NCI-H460 (cell line): Measurements from ENCODE around the gene MPPED1. TPM values are rescaled to one million over a fixed set of nuclear protein-coding genes. Genes with fewer than 3 reads are reported as not detected.

ENCODE experiments used
- DNase-seq: peaks from one replicate; pipeline ENCODE4 v3.0.0-alpha.2; 2016; ENCODE audit warnings: low read depth; ENCODE audit errors: extremely low read depth
- total RNA-seq: library from RNA; depleted of rRNA; stranded (reverse); fragments of >200 nt; shearing (Covaris generic); gene quantifications from 2 replicates; pipeline ENCODE4 v1.2.3, GENCODE V29; 2014

Gene MPPED1
- total RNA-seq, 1 experiment from 2014 or later = not detected

- DNase-seq = no peak
These were observed 123.9 kb downstream of the MPPED1 start for GRCh38 chr22:43535741-43536140.

GRCh38 chr22:43537019-43537585, 125.3 kb downstream of the MPPED1 start:
- DNase-seq = no peak

GRCh38 chr22:43539572-43540528, 128.0 kb downstream of the MPPED1 start:
- no peak for DNase-seq

- DNase-seq = no peak
These were observed 128.7 kb downstream of the MPPED1 start for GRCh38 chr22:43540529-43540923.

- no peak for DNase-seq
These were observed 129.2 kb downstream of the MPPED1 start for GRCh38 chr22:43541022-43541421.

- no peak for DNase-seq
These were observed 129.9 kb downstream of the MPPED1 start for GRCh38 chr22:43541462-43542407.

GRCh38 chr22:43542681-43543521, 131.1 kb downstream of the MPPED1 start:
- DNase-seq = no peak

GRCh38 chr22:43543522-43544288, 131.9 kb downstream of the MPPED1 start:
- no peak for DNase-seq

- DNase-seq = no peak
These were observed 132.5 kb downstream of the MPPED1 start for GRCh38 chr22:43544289-43544673.

GRCh38 chr22:43546186-43546585, 134.4 kb downstream of the MPPED1 start:
- DNase-seq = no peak

- DNase-seq = no peak
These were observed 138.3 kb downstream of the MPPED1 start for GRCh38 chr22:43550024-43550620.

GRCh38 chr22:43550672-43551071, 138.9 kb downstream of the MPPED1 start:
- DNase-seq = no peak

- no peak for DNase-seq
These were observed 141.8 kb downstream of the MPPED1 start for GRCh38 chr22:43553451-43554258.

- no peak for DNase-seq
These were observed 142.4 kb downstream of the MPPED1 start for GRCh38 chr22:43554259-43554636.

- DNase-seq = no peak
These were observed 143.0 kb downstream of the MPPED1 start for GRCh38 chr22:43554694-43555365.

- no peak for DNase-seq
These were observed 144.0 kb downstream of the MPPED1 start for GRCh38 chr22:43555561-43556515.
